CD14-positive monocyte (primary cell): Measurements from ENCODE around the gene PLCG1. TPM values are rescaled to one million over a fixed set of nuclear protein-coding genes. Genes with fewer than 3 reads are reported as not detected.

Experiments used
- DNase-seq, 3 donors: peaks; one replicate each; pipeline ENCODE4 v3.0.0-alpha.2; 2011 to 2022
- H2AFZ ChIP-seq: 2 replicates; pipeline ENCODE4 v1.6.0; 2012; ENCODE audit warnings: mild to moderate bottlenecking, low read depth, low read length, inconsistent platforms; ENCODE audit not compliant: insufficient read depth, poor library complexity, severe bottlenecking
- H3K27ac ChIP-seq, 2 donors: 1 replicate in 1 of 2; 2 replicates in 1 of 2; pipeline ENCODE4 v1.5.1; 2012 to 2013; ENCODE audit warnings: low read length in 2 of 2, control low read depth in 1 of 2, inconsistent platforms in 1 of 2, low read depth in 1 of 2, mild to moderate bottlenecking in 1 of 2
- H3K27me3 ChIP-seq, 2 donors: one replicate each; pipeline versions ENCODE4 v1.6.0 to v1.6.1; 2011 to 2013; ENCODE audit warnings: low read length in 2 of 2; ENCODE audit not compliant: control insufficient read depth in 2 of 2, insufficient read depth in 2 of 2
- H3K36me3 ChIP-seq, 2 donors: replicated peaks in 1 of 2; 1 replicate in 1 of 2; 2 replicates in 1 of 2; pipeline versions ENCODE4 v1.5.1 to v1.6.1; 2012 to 2013; ENCODE audit warnings: low read length in 2 of 2, control low read depth in 1 of 2, inconsistent platforms in 1 of 2, mild to moderate bottlenecking in 1 of 2; ENCODE audit not compliant: insufficient read depth in 2 of 2, control insufficient read depth in 1 of 2
- H3K4me1 ChIP-seq, 2 donors: 1 replicate in 1 of 2; 2 replicates in 1 of 2; pipeline versions ENCODE4 v1.5.1 to v1.6.1; 2012 to 2013; ENCODE audit warnings: low read length in 2 of 2, control low read depth in 1 of 2, inconsistent platforms in 1 of 2, mild to moderate bottlenecking in 1 of 2, moderate library complexity in 1 of 2; ENCODE audit not compliant: insufficient read depth in 2 of 2, control insufficient read depth in 1 of 2
- H3K4me2 ChIP-seq: replicated peaks from 2 replicates; pipeline ENCODE3; 2012; ENCODE audit warnings: low read length, moderate library complexity, mild to moderate bottlenecking; ENCODE audit not compliant: poor library complexity, severe bottlenecking; ENCODE audit errors: extremely low read depth
- H3K4me3 ChIP-seq, 3 experiments: fragments of 200-600 bp in 1 of 3; sonication (generic) in 1 of 3; replicated peaks in 1 of 3; 1 replicate in 2 of 3; 2 replicates in 1 of 3; pipeline ENCODE4 v1.5.1; 2011 to 2013; ENCODE audit warnings: low read length in 3 of 3, mild to moderate bottlenecking in 3 of 3, control low read depth in 2 of 3, low read depth in 2 of 3, inconsistent platforms in 1 of 3, moderate library complexity in 1 of 3
- H3K79me2 ChIP-seq: 2 replicates; pipeline ENCODE4 v1.6.0; 2012; ENCODE audit warnings: mild to moderate bottlenecking, control low read depth, inconsistent platforms, low read length, moderate library complexity; ENCODE audit not compliant: insufficient read depth
- H3K9ac ChIP-seq: 2 replicates; pipeline ENCODE4 v1.6.0; 2017; ENCODE audit warnings: low read length, mild to moderate bottlenecking; ENCODE audit not compliant: insufficient read depth, poor library complexity, severe bottlenecking
- H3K9me3 ChIP-seq, 2 donors: replicated peaks in 1 of 2; 1 replicate in 1 of 2; 2 replicates in 1 of 2; pipeline versions ENCODE4 v1.5.1 to v1.6.1; 2012 to 2013; ENCODE audit warnings: low read length in 2 of 2, control low read depth in 1 of 2; ENCODE audit not compliant: control insufficient read depth in 1 of 2, insufficient read depth in 1 of 2
- H4K20me1 ChIP-seq: 2 replicates; pipeline ENCODE4 v1.6.0; 2012; ENCODE audit warnings: mild to moderate bottlenecking, low read length, control low read depth, moderate library complexity; ENCODE audit not compliant: insufficient read depth
- H3K27ac Mint-ChIP-seq, 7 donors: one replicate each; pipeline ENCODE4 v1.8.0; 2020; ENCODE audit warnings: mild to moderate bottlenecking in 7 of 7, mixed read lengths in 7 of 7, moderate library complexity in 6 of 7, inconsistent platforms in 2 of 7
- H3K27me3 Mint-ChIP-seq, 3 donors: one replicate each; pipeline ENCODE4 v1.8.0; 2021 to 2022; ENCODE audit warnings: low read depth in 3 of 3, mild to moderate bottlenecking in 3 of 3, mixed read lengths in 3 of 3, moderate library complexity in 3 of 3, inconsistent platforms in 1 of 3
- H3K36me3 Mint-ChIP-seq, 2 donors: one replicate each; pipeline ENCODE4 v1.8.0; 2020; ENCODE audit warnings: mixed read lengths in 2 of 2, inconsistent platforms in 1 of 2, mild to moderate bottlenecking in 1 of 2
- H3K4me1 Mint-ChIP-seq: one replicate; pipeline ENCODE4 v1.8.0; 2020; ENCODE audit warnings: mild to moderate bottlenecking, mixed read lengths
- H3K4me3 Mint-ChIP-seq, 2 donors: one replicate each; pipeline ENCODE4 v1.8.0; 2020; ENCODE audit warnings: mild to moderate bottlenecking in 2 of 2, mixed read lengths in 2 of 2, moderate library complexity in 1 of 2
- H3K9me3 Mint-ChIP-seq, 7 donors: one replicate each; pipeline ENCODE4 v1.8.0; 2020 to 2022; ENCODE audit warnings: mixed read lengths in 7 of 7, mild to moderate bottlenecking in 6 of 7, moderate library complexity in 6 of 7, inconsistent platforms in 2 of 7
- CTCF ChIP-seq: fragments of 200-600 bp; IDR thresholded peaks from one replicate; pipeline ENCODE4 v1.8.0; 2022; ENCODE audit warnings: antibody characterized with exemption, mild to moderate bottlenecking
- WGBS: methylation state at CpG from one replicate; pipeline ENCODE4 v1.1.5; 2013; ENCODE audit warnings: missing lambda C conversion rate; ENCODE audit not compliant: insufficient coverage; 5-methylcytosine and 5-hydroxymethylcytosine counted together
- intact Hi-C, 2 donors: fragments of 100-400 bp; cut with micrococcal nuclease; formaldehyde crosslinking; loops; one replicate each; pipeline versions ENCODE4 v1.15.0 to v1.15.1; 2023
- polyA plus RNA-seq, 3 donors: library from polyadenylated mRNA; depleted of rRNA in 1 of 3; unstranded in 2 of 3; stranded (reverse) in 1 of 3; fragments of 300-500 nt in 2 of 3; fragments of >200 nt in 1 of 3; fragmentation: Illumina TruSeq in 2 of 3; gene quantifications; 1 replicate in 2 of 3; 2 replicates in 1 of 3; pipeline ENCODE4 v1.2.3, GENCODE V29; 2012 to 2021

The PLCG1 gene
- polyA plus RNA-seq, 3 donors, result 0.33 to 3.8 (median 1.0) TPM

GRCh38 chr20:41203660-41204059 lies 66.3 kb downstream of the PLCG1 start:
- no peak overlapping the region for H3K4me3 Mint-ChIP-seq
- Histone ChIP-seq H3K9me3 (peaks cover 7 to 26% of the 10 kb centered on the region in 2 donors), H4K20me1 (no peaks in the 10 kb centered on the region), H3K36me3 (peaks cover 0 to 5% of the 10 kb centered on the region in 2 donors), H2AFZ (no peak overlapping the region), H3K4me2 (no peak overlapping the region), H3K27me3 (no peaks in the 10 kb centered on the region), H3K27ac (no peak overlapping the region), H3K79me2 (no peaks in the 10 kb centered on the region), H3K9ac (no peak overlapping the region), H3K4me3 (no peak overlapping the region), H3K4me1 (no peaks in the 10 kb centered on the region)
- no peak for DNase-seq
- peaks cover 0 to 5% (median 0%) of the 10 kb centered on the region in 3 donors for H3K27me3 Mint-ChIP-seq
- WGBS, result 100% methylated on average over 4 of the region's 9 CpGs
- H3K36me3 Mint-ChIP-seq, result peaks cover 21 to 26% of the 10 kb centered on the region in 2 donors
- H3K4me1 Mint-ChIP-seq, result peaks cover 4% of the 10 kb centered on the region
- no peak for TF ChIP-seq CTCF
- peaks cover 11 to 31% (median 17%) of the 10 kb centered on the region in 7 donors for H3K9me3 Mint-ChIP-seq
- intact Hi-C loops, result no loop called here
- H3K27ac Mint-ChIP-seq, result no peak overlapping the region

- no peak overlapping the region for H3K4me2 ChIP-seq
- H3K27me3 Mint-ChIP-seq, result peaks cover 0 to 5% (median 0%) of the 10 kb centered on the region in 3 donors
- no peak overlapping the region for H3K9ac ChIP-seq
- DNase-seq, result no peak
- WGBS, result 98% methylated on average over 6 of the region's 8 CpGs
- peaks cover 0 to 23% of the 10 kb centered on the region in 2 donors for H3K9me3 ChIP-seq
- H3K27ac Mint-ChIP-seq, result no peak overlapping the region
- no peak overlapping the region for H2AFZ ChIP-seq
- H3K27ac ChIP-seq, result no peak overlapping the region
- no peak overlapping the region for H3K4me3 ChIP-seq
- H3K4me1 ChIP-seq, result no peaks in the 10 kb centered on the region
- no peaks in the 10 kb centered on the region for H3K27me3 ChIP-seq
- peaks cover 4% of the 10 kb centered on the region for H3K4me1 Mint-ChIP-seq
- H3K9me3 Mint-ChIP-seq, result peaks cover 4 to 23% (median 9%) of the 10 kb centered on the region in 7 donors
- TF ChIP-seq CTCF, result no peak
- intact Hi-C loops, result no loop called here
- H3K36me3 Mint-ChIP-seq, result peaks cover 18 to 20% of the 10 kb centered on the region in 2 donors
- no peak overlapping the region for H3K4me3 Mint-ChIP-seq
- H4K20me1 ChIP-seq, result no peaks in the 10 kb centered on the region
- peaks cover 0 to 5% of the 10 kb centered on the region in 2 donors for H3K36me3 ChIP-seq
- H3K79me2 ChIP-seq, result no peaks in the 10 kb centered on the region
These were observed 67.2 kb downstream of the PLCG1 start for GRCh38 chr20:41204304-41205265.
